Caco-2 (cell line): Measurements from ENCODE around the gene RAP1GDS1. TPM values are rescaled to one million over a fixed set of nuclear protein-coding genes. Genes with fewer than 3 reads are reported as not detected.

ENCODE experiments used
- BruUV-seq: library from RNA; stranded (reverse); fragments of 400-500 nt; replicated peaks from 2 replicates; lab custom pipeline; 2021; lab: Mats Ljungman, UMichigan
- CTCF ChIA-PET: fragments of 300-600 bp; sonication (Branson Sonifier 250); formaldehyde crosslinking; loops from one replicate; lab custom pipeline; 2022; ENCODE audit warnings: antibody characterized with exemption; lab: Charles Lee
- POLR2A ChIA-PET: fragments of 300-600 bp; sonication (Branson Sonifier 250); formaldehyde crosslinking; loops from one replicate; lab custom pipeline; 2022; ENCODE audit warnings: antibody characterized with exemption; lab: Charles Lee
- DNase-seq, 2 experiments: peaks; one replicate each; pipeline versions ENCODE4 v3.0.0 to v3.0.0-alpha.2; 2020 to 2022
- H3K27me3 ChIP-seq: replicated peaks from 2 replicates; pipeline ENCODE4 v1.6.0; 2011; ENCODE audit warnings: low read length; ENCODE audit not compliant: control insufficient read depth, insufficient read depth
- H3K36me3 ChIP-seq: 2 replicates; pipeline ENCODE4 v1.5.1; 2011; ENCODE audit warnings: low read length; ENCODE audit not compliant: control insufficient read depth, insufficient read depth
- H3K4me1 ChIP-seq: fragments of 250-450 bp; sonication (Bioruptor Pico); 2 replicates; pipeline ENCODE4 v1.5.1; 2020; ENCODE audit warnings: mild to moderate bottlenecking
- H3K4me3 ChIP-seq: 2 replicates; pipeline ENCODE4 v1.5.1; 2011; ENCODE audit warnings: low read depth, mild to moderate bottlenecking, control low read depth, low read length
- H3K9me3 ChIP-seq: fragments of 250-450 bp; sonication (Bioruptor Pico); 2 replicates; pipeline ENCODE4 v1.5.1; 2020; ENCODE audit warnings: mild to moderate bottlenecking, moderate library complexity
- H3K27ac Mint-ChIP-seq: one replicate; pipeline ENCODE4 v1.8.0; 2022; ENCODE audit warnings: mixed read lengths; ENCODE audit not compliant: unreplicated experiment
- H3K27me3 Mint-ChIP-seq: one replicate; pipeline ENCODE4 v1.8.0; 2022; ENCODE audit warnings: mixed read lengths; ENCODE audit not compliant: insufficient read depth, unreplicated experiment
- H3K36me3 Mint-ChIP-seq: one replicate; pipeline ENCODE4 v1.8.0; 2022; ENCODE audit warnings: mild to moderate bottlenecking, mixed read lengths; ENCODE audit not compliant: insufficient read depth, unreplicated experiment
- H3K4me1 Mint-ChIP-seq: one replicate; pipeline ENCODE4 v1.8.0; 2022; ENCODE audit warnings: low read depth, mixed read lengths; ENCODE audit not compliant: unreplicated experiment
- H3K4me3 Mint-ChIP-seq: one replicate; pipeline ENCODE4 v1.8.0; 2022; ENCODE audit warnings: mild to moderate bottlenecking, moderate library complexity, mixed read lengths; ENCODE audit not compliant: unreplicated experiment
- H3K9me3 Mint-ChIP-seq: one replicate; pipeline ENCODE4 v1.8.0; 2022; ENCODE audit warnings: mixed read lengths; ENCODE audit not compliant: unreplicated experiment
- intact Hi-C: fragments of 100-400 bp; cut with micrococcal nuclease; formaldehyde crosslinking; loops from one replicate; pipeline ENCODE4 v1.10.0; 2022; ENCODE audit not compliant: unreplicated experiment
- total RNA-seq: library from RNA; stranded (reverse); gene quantifications from 2 replicates; pipeline ENCODE4 v1.2.3, GENCODE V29; 2022
- TF ChIP-seq, protein P1 (sequence below), 2 experiments: fragments of 200-600 bp in 1 of 2; IDR thresholded peaks; 1 replicate in 1 of 2; 2 replicates in 1 of 2; pipeline versions ENCODE4 v1.5.1 to v1.8.0; 2011 to 2022; ENCODE audit warnings: antibody characterized with exemption in 1 of 2, control low read depth in 1 of 2, inconsistent platforms in 1 of 2, low read depth in 1 of 2, low read length in 1 of 2, mild to moderate bottlenecking in 1 of 2, moderate library complexity in 1 of 2; ENCODE audit not compliant: insufficient read depth in 1 of 2, severe bottlenecking in 1 of 2, unreplicated experiment in 1 of 2

Gene RAP1GDS1
- total RNA-seq, 1 experiment from 2014 or later = 45.5 TPM

DNA sequence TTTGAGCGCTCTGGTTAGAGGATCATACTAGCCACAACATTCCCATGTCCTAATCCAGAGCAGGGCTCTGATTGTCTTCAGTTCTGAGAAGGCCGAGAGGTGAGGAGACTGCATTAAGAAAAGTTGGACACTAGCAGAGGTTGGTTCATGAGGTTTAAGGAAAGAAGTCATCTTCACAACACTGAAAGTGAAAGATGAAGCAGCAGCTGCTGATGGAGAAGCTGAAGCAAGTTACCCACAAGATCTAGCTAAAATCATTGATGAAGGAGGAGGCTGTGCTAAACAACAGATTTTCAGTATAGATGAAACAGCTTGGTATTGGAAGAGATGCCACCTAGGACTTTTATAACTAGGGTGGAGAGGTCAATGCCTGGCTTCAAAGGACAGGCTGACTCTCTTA lies 36.8 kb downstream of the RAP1GDS1 start:
- ChIA-PET CTCF (no interaction called here), POLR2A (no interaction called here)
- BruUV-seq = no TSS peak
- intact Hi-C loops = no loop called here
- Mint-ChIP-seq H3K27ac (no peak overlapping the region), H3K9me3 (peaks cover 16% of the 10 kb centered on the region), H3K27me3 (no peaks in the 10 kb centered on the region), H3K4me1 (no peaks in the 10 kb centered on the region), H3K4me3 (no peak overlapping the region), H3K36me3 (peaks cover 9% of the 10 kb centered on the region)
- H3K36me3 ChIP-seq = no peaks in the 10 kb centered on the region
- H3K4me1 ChIP-seq = no peaks in the 10 kb centered on the region
- H3K27me3 ChIP-seq = no peaks in the 10 kb centered on the region
- peaks cover 5% of the 10 kb centered on the region for H3K9me3 ChIP-seq
- TF ChIP-seq, protein P1, sequence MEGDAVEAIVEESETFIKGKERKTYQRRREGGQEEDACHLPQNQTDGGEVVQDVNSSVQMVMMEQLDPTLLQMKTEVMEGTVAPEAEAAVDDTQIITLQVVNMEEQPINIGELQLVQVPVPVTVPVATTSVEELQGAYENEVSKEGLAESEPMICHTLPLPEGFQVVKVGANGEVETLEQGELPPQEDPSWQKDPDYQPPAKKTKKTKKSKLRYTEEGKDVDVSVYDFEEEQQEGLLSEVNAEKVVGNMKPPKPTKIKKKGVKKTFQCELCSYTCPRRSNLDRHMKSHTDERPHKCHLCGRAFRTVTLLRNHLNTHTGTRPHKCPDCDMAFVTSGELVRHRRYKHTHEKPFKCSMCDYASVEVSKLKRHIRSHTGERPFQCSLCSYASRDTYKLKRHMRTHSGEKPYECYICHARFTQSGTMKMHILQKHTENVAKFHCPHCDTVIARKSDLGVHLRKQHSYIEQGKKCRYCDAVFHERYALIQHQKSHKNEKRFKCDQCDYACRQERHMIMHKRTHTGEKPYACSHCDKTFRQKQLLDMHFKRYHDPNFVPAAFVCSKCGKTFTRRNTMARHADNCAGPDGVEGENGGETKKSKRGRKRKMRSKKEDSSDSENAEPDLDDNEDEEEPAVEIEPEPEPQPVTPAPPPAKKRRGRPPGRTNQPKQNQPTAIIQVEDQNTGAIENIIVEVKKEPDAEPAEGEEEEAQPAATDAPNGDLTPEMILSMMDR (IDR thresholded peaks at IDR 0.05; ENCODE audit: insufficient read depth in 1 of 2, low read depth in 1 of 2, low read length in 1 of 2, severe bottlenecking in 1 of 2, unreplicated experiment in 1 of 2) = no peak
- no peak for DNase-seq
- H3K4me3 ChIP-seq = no peak overlapping the region

DNA sequence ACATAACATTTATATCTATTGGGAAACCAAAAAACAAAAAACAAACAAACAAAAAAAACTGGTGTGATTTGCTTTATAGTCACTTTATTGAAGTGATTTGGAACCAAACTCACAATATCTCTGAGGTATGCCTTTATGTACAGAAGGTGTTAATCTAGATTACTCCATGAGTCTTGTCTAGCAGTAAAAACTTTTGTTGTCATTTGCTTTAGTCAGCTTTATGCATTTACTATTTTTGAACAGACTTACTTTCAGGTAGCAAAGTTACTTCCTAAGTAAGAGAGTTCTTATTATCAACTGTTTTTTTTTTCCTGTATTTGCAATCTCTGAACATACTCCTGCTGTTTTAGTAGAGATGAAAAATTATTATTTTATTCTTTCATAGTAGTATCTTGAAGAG lies 39.5 kb downstream of the RAP1GDS1 start:
- H3K27me3 Mint-ChIP-seq = no peaks in the 10 kb centered on the region
- no peaks in the 10 kb centered on the region for H3K36me3 ChIP-seq
- H3K27me3 ChIP-seq = no peaks in the 10 kb centered on the region
- ChIA-PET CTCF (no interaction called here), POLR2A (no interaction called here)
- H3K36me3 Mint-ChIP-seq = peaks cover 15% of the 10 kb centered on the region
- H3K9me3 ChIP-seq = peaks cover 5% of the 10 kb centered on the region
- H3K4me1 Mint-ChIP-seq = no peaks in the 10 kb centered on the region
- no peak overlapping the region for H3K27ac Mint-ChIP-seq
- no peak for DNase-seq
- H3K9me3 Mint-ChIP-seq = peaks cover 27% of the 10 kb centered on the region
- TF ChIP-seq, protein P1 (IDR thresholded peaks at IDR 0.05; ENCODE audit: insufficient read depth in 1 of 2, low read depth in 1 of 2, low read length in 1 of 2, severe bottlenecking in 1 of 2, unreplicated experiment in 1 of 2) = no peak
- H3K4me1 ChIP-seq = no peaks in the 10 kb centered on the region
- no peak overlapping the region for H3K4me3 ChIP-seq
- BruUV-seq = no TSS peak
- no peak overlapping the region for H3K4me3 Mint-ChIP-seq
- intact Hi-C loops = no loop called here

DNA sequence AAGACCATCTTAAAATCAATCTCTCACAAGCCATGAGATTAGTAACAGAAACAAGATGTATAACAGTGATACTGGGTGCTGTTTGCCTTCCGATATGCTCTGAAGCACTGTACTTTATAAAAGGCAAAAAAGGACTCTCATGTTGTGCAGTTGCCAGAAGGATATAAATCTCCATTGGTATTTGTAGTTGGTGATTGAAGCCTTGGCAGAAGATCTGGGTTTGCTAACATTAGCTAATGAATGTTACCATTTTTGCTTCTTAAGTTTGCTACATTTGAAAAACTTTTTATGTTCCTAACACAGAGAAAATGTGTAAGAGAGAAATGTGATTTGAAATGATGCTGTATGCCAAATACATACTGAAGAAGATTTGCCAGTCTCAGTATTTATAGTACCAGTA lies 44.4 kb downstream of the RAP1GDS1 start:
- Mint-ChIP-seq H3K27ac (no peak overlapping the region), H3K36me3 (peaks cover 15% of the 10 kb centered on the region), H3K9me3 (peaks cover 27% of the 10 kb centered on the region), H3K4me1 (no peaks in the 10 kb centered on the region), H3K4me3 (no peak overlapping the region), H3K27me3 (no peaks in the 10 kb centered on the region)
- no peaks in the 10 kb centered on the region for H3K36me3 ChIP-seq
- no TSS peak for BruUV-seq
- no peaks in the 10 kb centered on the region for H3K27me3 ChIP-seq
- no peak overlapping the region for H3K4me3 ChIP-seq
- POLR2A ChIA-PET = no interaction called here
- no peak for DNase-seq
- CTCF ChIA-PET = no interaction called here
- TF ChIP-seq, protein P1 (IDR thresholded peaks at IDR 0.05; ENCODE audit: insufficient read depth in 1 of 2, low read depth in 1 of 2, low read length in 1 of 2, severe bottlenecking in 1 of 2, unreplicated experiment in 1 of 2) = no peak
- H3K4me1 ChIP-seq = no peaks in the 10 kb centered on the region
- H3K9me3 ChIP-seq = peaks cover 5% of the 10 kb centered on the region
- intact Hi-C loops = no loop called here
